Stomach (tissue), 9 donors: ENCODE results near the gene CHDH. TPM values are rescaled to one million over a fixed set of nuclear protein-coding genes. Genes with fewer than 3 reads are reported as not detected.

Experiments used
- DNase-seq, 2 donors: peaks; one replicate each; pipeline versions ENCODE4 v3.0.0 to v3.0.0-alpha.2; 2013 to 2019
- H3K27ac ChIP-seq, 5 donors: fragments of 200-600 bp in 4 of 5; sonication (generic) in 4 of 5; one replicate each; pipeline ENCODE4 v1.5.1; 2013 to 2019; ENCODE audit warnings: mild to moderate bottlenecking in 1 of 5, moderate library complexity in 1 of 5
- H3K27me3 ChIP-seq, 3 donors: fragments of 200-600 bp; sonication (generic); one replicate each; pipeline ENCODE4 v1.5.1; 2017 to 2019; ENCODE audit warnings: mixed run types in 1 of 3
- H3K36me3 ChIP-seq, 4 donors: fragments of 200-600 bp; sonication (generic); 1 replicate in 3 of 4; 2 replicates in 1 of 4; pipeline ENCODE4 v1.5.1; 2016 to 2019
- H3K4me1 ChIP-seq, 4 donors: fragments of 200-600 bp; sonication (generic); one replicate each; pipeline ENCODE4 v1.5.1; 2016 to 2019
- H3K4me3 ChIP-seq, 4 donors: fragments of 200-600 bp; sonication (generic) in 3 of 4; one replicate each; pipeline ENCODE4 v1.5.1; 2016 to 2019; ENCODE audit warnings: mild to moderate bottlenecking in 1 of 4
- H3K9me3 ChIP-seq, 4 donors: fragments of 200-600 bp; sonication (generic); one replicate each; pipeline ENCODE4 v1.5.1; 2016 to 2019
- EP300 ChIP-seq: sonication (generic); formaldehyde crosslinking; IDR thresholded peaks from one replicate; pipeline ENCODE4 v1.6.1; 2017; ENCODE audit warnings: antibody characterized with exemption
- POLR2A ChIP-seq, 4 donors: fragments of 450-650 bp; IDR thresholded peaks; one replicate each; pipeline ENCODE4 v1.6.1; 2016; ENCODE audit warnings: antibody characterized with exemption in 4 of 4, control low read depth in 2 of 4, mild to moderate bottlenecking in 1 of 4, moderate library complexity in 1 of 4
- POLR2AphosphoS5 ChIP-seq, 3 donors: sonication (generic); formaldehyde crosslinking; IDR thresholded peaks; one replicate each; pipeline ENCODE4 v1.6.1; 2016; ENCODE audit warnings: antibody characterized with exemption in 3 of 3
- WGBS, 5 donors: extraction: QIAGEN DNeasy Blood & Tissue Kit in 3 of 5; methylation state at CpG; one replicate each; pipeline versions ENCODE4 v1.1.5 to v1.1.7; 2013 to 2018; 5-methylcytosine and 5-hydroxymethylcytosine counted together
- intact Hi-C: fragments of 100-400 bp; cut with DNase I; formaldehyde crosslinking; loops from one replicate; pipeline ENCODE4 v1.15.1; 2023; ENCODE audit warnings: low total_unique reads
- polyA plus RNA-seq, 3 donors: library from polyadenylated mRNA; stranded (reverse); fragments of 200-250 nt; gene quantifications; one replicate each; pipeline ENCODE4 v1.2.3, GENCODE V29; 2013
- total RNA-seq, 5 donors: library from RNA; depleted of rRNA; stranded (reverse); fragments of >200 nt; gene quantifications; one replicate each; pipeline versions ENCODE4 v1.1.0 to v1.2.3, GENCODE V29; 2014 to 2016
- TF ChIP-seq, protein P1 (sequence below), 7 experiments: fragments of 450-650 bp in 4 of 7; fragments of 200-600 bp in 3 of 7; sonication (generic) in 3 of 7; IDR thresholded peaks; one replicate each; pipeline ENCODE4 v1.5.1; 2016 to 2019; ENCODE audit warnings: antibody characterized with exemption in 7 of 7, control low read depth in 2 of 7, mild to moderate bottlenecking in 1 of 7
- donor health status: healthy with polysubstance abuse.
- donor health status: Bipolar disorder and iron deficiency.
- donor health status: healthy.

The CHDH gene
- total and polyA plus RNA-seq, 8 donors = 1.7 to 385 (median 8.4) TPM

DNA sequence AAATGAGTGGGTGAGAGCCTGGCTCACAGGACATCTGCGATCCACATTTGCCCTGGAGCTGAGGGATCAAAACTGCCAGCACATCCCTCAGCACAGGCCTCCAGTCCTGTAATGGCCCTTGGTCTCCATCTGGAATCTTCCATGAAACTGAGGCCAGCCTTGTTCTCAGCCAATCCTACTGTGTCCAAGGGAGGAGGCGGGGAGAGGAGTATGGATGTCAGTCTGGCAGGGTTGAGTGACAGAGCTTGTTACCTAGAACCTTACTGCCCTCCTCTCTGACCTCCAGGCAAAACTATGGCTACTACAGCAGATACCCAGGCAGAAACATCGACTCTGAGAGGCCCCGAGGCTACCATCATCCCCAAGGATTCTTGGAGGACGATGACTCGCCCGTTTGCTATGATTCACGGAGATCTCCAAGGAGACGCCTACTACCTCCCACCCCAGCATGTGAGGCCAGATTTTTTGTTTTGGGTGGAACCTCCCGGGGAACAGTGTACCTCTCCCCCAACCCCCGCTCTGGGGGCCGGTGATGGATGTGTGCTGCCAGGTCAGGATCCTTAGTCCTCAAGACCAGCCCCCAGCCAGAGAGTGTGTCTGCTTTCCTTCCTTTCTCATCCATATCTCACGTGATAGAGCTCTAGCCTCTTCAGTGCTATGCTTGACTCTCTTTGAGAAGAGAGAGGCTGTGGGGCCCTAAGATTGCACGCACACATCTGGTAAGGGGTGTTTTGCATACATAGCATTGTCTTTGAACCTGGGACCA, 41.3 kb downstream of the CHDH start:
- no peak overlapping the region for H3K4me3 ChIP-seq
- no peak overlapping the region for H3K27ac ChIP-seq
- H3K9me3 ChIP-seq = no peaks in the 10 kb centered on the region
- TF ChIP-seq POLR2A (IDR thresholded peaks at IDR 0.05) (no peak), POLR2AphosphoS5 (IDR thresholded peaks at IDR 0.05) (no peak), EP300 (no peak)
- TF ChIP-seq, protein P1, sequence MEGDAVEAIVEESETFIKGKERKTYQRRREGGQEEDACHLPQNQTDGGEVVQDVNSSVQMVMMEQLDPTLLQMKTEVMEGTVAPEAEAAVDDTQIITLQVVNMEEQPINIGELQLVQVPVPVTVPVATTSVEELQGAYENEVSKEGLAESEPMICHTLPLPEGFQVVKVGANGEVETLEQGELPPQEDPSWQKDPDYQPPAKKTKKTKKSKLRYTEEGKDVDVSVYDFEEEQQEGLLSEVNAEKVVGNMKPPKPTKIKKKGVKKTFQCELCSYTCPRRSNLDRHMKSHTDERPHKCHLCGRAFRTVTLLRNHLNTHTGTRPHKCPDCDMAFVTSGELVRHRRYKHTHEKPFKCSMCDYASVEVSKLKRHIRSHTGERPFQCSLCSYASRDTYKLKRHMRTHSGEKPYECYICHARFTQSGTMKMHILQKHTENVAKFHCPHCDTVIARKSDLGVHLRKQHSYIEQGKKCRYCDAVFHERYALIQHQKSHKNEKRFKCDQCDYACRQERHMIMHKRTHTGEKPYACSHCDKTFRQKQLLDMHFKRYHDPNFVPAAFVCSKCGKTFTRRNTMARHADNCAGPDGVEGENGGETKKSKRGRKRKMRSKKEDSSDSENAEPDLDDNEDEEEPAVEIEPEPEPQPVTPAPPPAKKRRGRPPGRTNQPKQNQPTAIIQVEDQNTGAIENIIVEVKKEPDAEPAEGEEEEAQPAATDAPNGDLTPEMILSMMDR (IDR thresholded peaks at IDR 0.05) = no peak
- no peaks in the 10 kb centered on the region for H3K27me3 ChIP-seq
- intact Hi-C loops = no loop called here
- H3K36me3 ChIP-seq = no peaks in the 10 kb centered on the region
- DNase-seq = peak in 1 of 2 donors; percentile 41
- WGBS, 5 donors = 60 to 66% (median 63%) methylated on average over 13 to 14 of the region's 14 CpGs
- peaks cover 0 to 7% (median 0%) of the 10 kb centered on the region in 4 donors for H3K4me1 ChIP-seq

DNA sequence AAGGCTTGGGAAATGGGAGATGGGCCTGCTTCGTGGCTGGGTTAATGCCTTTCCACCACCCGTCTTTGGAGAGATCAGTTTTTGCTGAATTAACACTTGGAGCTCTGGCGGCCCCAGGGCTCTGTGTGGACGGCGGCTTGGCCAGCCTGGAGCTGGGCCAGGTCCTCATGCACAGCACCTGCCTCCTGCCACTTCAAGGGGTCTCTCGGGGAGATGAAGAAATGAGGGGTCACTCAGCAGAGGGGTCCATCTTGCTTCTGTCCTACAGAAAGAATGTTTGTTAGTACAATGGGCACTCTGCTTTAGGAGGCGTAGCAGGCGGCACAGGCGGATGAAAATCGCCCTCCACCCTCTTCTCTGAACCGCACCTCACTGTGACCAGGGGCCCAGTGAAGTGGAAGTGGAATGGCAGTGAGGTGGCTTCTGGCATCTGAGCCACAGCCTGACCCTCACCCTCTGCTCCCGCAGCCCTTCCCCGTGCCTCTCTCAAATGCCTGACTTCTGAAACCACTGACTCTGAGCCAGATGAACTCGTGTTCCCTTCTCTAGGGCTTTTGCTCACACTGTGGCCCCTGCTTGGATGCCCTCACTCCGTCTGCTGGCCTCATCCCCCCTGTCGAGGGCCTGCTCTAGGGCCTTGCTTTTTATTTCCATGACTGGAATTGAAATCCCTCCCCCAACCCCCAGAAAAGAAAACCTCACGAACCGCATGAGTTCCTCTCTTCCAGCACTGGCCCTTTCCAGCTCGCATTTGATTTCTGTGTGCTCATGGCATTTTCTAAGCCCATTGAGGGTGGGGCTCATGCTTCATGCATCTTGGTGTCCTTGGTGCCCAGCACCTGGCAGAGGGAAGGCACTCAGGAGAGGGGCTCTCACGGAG, 42.2 kb downstream of the CHDH start:
- Histone ChIP-seq H3K4me1 (peaks cover 0 to 7% (median 0%) of the 10 kb centered on the region in 4 donors), H3K4me3 (no peak overlapping the region), H3K9me3 (no peaks in the 10 kb centered on the region), H3K36me3 (no peaks in the 10 kb centered on the region), H3K27me3 (no peaks in the 10 kb centered on the region), H3K27ac (no peak overlapping the region)
- no peak for DNase-seq
- 71 to 79% (median 74%) methylated on average over 17 to 20 of the region's 20 CpGs for WGBS, 5 donors
- intact Hi-C loops = no loop called here
- TF ChIP-seq, protein P1 (IDR thresholded peaks at IDR 0.05) = no peak
- TF ChIP-seq POLR2AphosphoS5 (IDR thresholded peaks at IDR 0.05) (no peak), EP300 (no peak), POLR2A (IDR thresholded peaks at IDR 0.05) (no peak)

DNA sequence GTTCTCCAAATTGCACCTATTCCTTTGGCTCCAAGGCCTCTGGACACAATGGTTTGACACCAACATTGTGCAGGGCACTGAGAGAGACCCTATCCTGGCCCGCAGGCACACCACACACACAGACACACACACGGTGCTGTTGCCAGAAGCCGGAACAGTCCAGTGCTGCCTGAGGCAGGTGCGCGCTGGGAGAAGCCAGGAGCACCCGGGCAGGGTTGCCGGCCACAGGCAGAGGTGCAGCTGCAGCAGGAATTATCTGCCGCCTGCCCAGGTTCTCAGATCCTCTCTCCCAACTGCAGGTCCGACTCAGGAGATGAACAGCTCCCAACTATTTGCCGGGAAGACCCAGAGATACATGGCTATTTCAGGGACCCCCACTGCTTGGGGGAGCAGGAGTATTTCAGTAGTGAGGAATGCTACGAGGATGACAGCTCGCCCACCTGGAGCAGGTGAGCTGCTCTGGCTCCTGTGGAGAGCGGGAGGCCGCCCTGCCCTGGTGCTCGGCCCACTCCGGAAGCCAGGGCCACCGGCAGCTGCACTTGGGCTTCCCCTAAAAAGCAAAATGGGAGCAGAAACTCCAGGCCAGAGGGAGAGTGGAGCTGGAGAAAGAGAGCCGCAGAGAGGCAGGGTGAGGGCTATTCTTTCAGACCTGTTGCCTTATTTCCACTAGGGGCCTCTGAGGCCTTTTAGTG, 42.9 kb downstream of the CHDH start:
- no peak overlapping the region for H3K4me3 ChIP-seq
- TF ChIP-seq, protein P1 (IDR thresholded peaks at IDR 0.05) = no peak
- TF ChIP-seq POLR2A (IDR thresholded peaks at IDR 0.05) (no peak), POLR2AphosphoS5 (IDR thresholded peaks at IDR 0.05) (no peak), EP300 (no peak)
- H3K9me3 ChIP-seq = no peaks in the 10 kb centered on the region
- intact Hi-C loops = no loop called here
- no peaks in the 10 kb centered on the region for H3K36me3 ChIP-seq
- H3K4me1 ChIP-seq = peaks cover 0 to 7% (median 0%) of the 10 kb centered on the region in 4 donors
- no peak overlapping the region for H3K27ac ChIP-seq
- WGBS, 5 donors = 89 to 92% (median 91%) methylated on average over 13 to 18 of the region's 18 CpGs
- no peaks in the 10 kb centered on the region for H3K27me3 ChIP-seq
- no peak for DNase-seq

DNA sequence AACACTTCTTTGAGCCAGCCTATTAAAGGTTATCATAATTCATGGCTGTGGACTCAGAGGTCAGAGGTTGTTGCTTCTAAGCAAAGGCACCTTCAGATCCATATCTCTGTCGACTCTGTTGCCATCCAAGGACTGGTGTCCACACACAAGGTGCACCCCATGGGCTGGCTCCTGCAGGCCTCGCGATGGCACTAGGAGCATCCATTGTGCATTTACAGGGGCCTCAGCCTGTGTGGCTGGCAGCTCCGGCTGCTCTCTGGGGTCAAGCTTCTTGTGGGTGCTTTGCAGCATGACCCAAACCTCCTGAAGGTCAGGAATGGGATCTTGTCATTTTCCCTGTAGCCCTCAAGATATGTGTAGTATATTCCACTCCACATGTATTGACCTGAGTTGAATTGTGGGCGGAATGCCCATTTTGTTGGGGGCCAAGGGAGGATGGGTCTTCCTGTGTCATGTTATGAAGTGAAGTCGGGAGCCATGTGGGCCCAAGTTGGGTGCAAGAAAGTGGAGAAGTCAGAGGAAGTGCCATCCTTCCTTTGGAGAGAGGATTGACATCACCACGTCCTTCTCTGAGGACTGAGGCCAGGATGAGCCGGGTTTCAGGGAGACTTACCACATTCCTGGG, 43.9 kb downstream of the CHDH start:
- no peaks in the 10 kb centered on the region for H3K27me3 ChIP-seq
- H3K36me3 ChIP-seq = no peaks in the 10 kb centered on the region
- TF ChIP-seq POLR2A (IDR thresholded peaks at IDR 0.05) = no peak
- no peak for TF ChIP-seq POLR2AphosphoS5 (IDR thresholded peaks at IDR 0.05)
- no peak for TF ChIP-seq EP300
- TF ChIP-seq, protein P1 (IDR thresholded peaks at IDR 0.05) = no peak
- intact Hi-C loops = no loop called here
- H3K27ac ChIP-seq = no peak overlapping the region
- 81 to 90% (median 85%) methylated on average over 8 of the region's 8 CpGs for whole genome bisulfite sequencing, 5 donors
- peaks cover 0 to 7% (median 0%) of the 10 kb centered on the region in 4 donors for H3K4me1 ChIP-seq
- no peak overlapping the region for H3K4me3 ChIP-seq
- no peak for DNase-seq
- H3K9me3 ChIP-seq = no peaks in the 10 kb centered on the region
